Vagina (tissue), 2 donors: Measurements from ENCODE around the gene GREM1. TPM values are rescaled to one million over a fixed set of nuclear protein-coding genes. Genes with fewer than 3 reads are reported as not detected.

Experiments used
- DNase-seq, 2 donors: peaks; one replicate each; pipeline ENCODE4 v3.0.0-alpha.2; 2017; ENCODE audit errors: extremely low spot score in 2 of 2
- H3K27ac ChIP-seq: fragments of 200-600 bp; sonication (generic); one replicate; pipeline ENCODE4 v1.5.1; 2019
- H3K27me3 ChIP-seq: fragments of 200-600 bp; sonication (generic); one replicate; pipeline ENCODE4 v1.5.1; 2019
- H3K36me3 ChIP-seq, 2 donors: fragments of 200-600 bp; sonication (generic); one replicate each; pipeline ENCODE4 v1.5.1; 2017 to 2019
- H3K4me1 ChIP-seq: fragments of 200-600 bp; sonication (generic); one replicate; pipeline ENCODE4 v1.5.1; 2019
- H3K4me3 ChIP-seq, 2 donors: fragments of 200-600 bp; sonication (generic); 1 replicate in 1 of 2; 2 replicates in 1 of 2; pipeline ENCODE4 v1.5.1; 2016 to 2019
- H3K9me3 ChIP-seq: fragments of 200-600 bp; sonication (generic); one replicate; pipeline ENCODE4 v1.5.1; 2019
- POLR2A ChIP-seq, 2 donors: fragments of 450-650 bp; IDR thresholded peaks; one replicate each; pipeline ENCODE4 v1.6.1; 2017; ENCODE audit warnings: antibody characterized with exemption in 2 of 2, mild to moderate bottlenecking in 2 of 2, moderate library complexity in 2 of 2
- POLR2AphosphoS5 ChIP-seq, 2 donors: sonication (generic); formaldehyde crosslinking; IDR thresholded peaks; one replicate each; pipeline ENCODE4 v1.9.0; 2017; ENCODE audit warnings: antibody characterized with exemption in 2 of 2, mild to moderate bottlenecking in 2 of 2, low read depth in 1 of 2; ENCODE audit not compliant: insufficient read depth in 1 of 2
- intact Hi-C: fragments of 100-400 bp; cut with DNase I; formaldehyde crosslinking; loops from one replicate; pipeline ENCODE4 v1.15.1; 2023
- total RNA-seq: library from RNA; depleted of rRNA; stranded (reverse); fragments of >200 nt; gene quantifications from one replicate; pipeline ENCODE4 v1.2.3, GENCODE V29; 2016
- TF ChIP-seq, protein P1 (sequence below), 3 experiments: fragments of 450-650 bp in 2 of 3; fragments of 200-600 bp in 1 of 3; sonication (generic) in 1 of 3; IDR thresholded peaks; one replicate each; pipeline ENCODE4 v1.5.1; 2017 to 2019; ENCODE audit warnings: antibody characterized with exemption in 3 of 3, mild to moderate bottlenecking in 2 of 3, moderate library complexity in 2 of 3

Gene GREM1
- total RNA-seq, 1 donor from 2014 or later, result 122 TPM

- Histone ChIP-seq H3K27me3 (no peaks in the 10 kb centered on the region), H3K9me3 (no peaks in the 10 kb centered on the region), H3K27ac (no peak overlapping the region), H3K36me3 (no peaks in the 10 kb centered on the region), H3K4me3 (no peak overlapping the region), H3K4me1 (no peaks in the 10 kb centered on the region)
- intact Hi-C loops, result no loop called here
- no peak for DNase-seq
- TF ChIP-seq, protein P1, sequence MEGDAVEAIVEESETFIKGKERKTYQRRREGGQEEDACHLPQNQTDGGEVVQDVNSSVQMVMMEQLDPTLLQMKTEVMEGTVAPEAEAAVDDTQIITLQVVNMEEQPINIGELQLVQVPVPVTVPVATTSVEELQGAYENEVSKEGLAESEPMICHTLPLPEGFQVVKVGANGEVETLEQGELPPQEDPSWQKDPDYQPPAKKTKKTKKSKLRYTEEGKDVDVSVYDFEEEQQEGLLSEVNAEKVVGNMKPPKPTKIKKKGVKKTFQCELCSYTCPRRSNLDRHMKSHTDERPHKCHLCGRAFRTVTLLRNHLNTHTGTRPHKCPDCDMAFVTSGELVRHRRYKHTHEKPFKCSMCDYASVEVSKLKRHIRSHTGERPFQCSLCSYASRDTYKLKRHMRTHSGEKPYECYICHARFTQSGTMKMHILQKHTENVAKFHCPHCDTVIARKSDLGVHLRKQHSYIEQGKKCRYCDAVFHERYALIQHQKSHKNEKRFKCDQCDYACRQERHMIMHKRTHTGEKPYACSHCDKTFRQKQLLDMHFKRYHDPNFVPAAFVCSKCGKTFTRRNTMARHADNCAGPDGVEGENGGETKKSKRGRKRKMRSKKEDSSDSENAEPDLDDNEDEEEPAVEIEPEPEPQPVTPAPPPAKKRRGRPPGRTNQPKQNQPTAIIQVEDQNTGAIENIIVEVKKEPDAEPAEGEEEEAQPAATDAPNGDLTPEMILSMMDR (IDR thresholded peaks at IDR 0.05), result no peak
- TF ChIP-seq POLR2A (IDR thresholded peaks at IDR 0.05), result no peak
- TF ChIP-seq POLR2AphosphoS5 (IDR thresholded peaks at IDR 0.05; ENCODE audit: insufficient read depth in 1 of 2, low read depth in 1 of 2), result no peak
Observed at GRCh38 chr15:32786906-32787305, 69.1 kb downstream of the GREM1 start.

- no peaks in the 10 kb centered on the region for H3K9me3 ChIP-seq
- no peak overlapping the region for H3K27ac ChIP-seq
- intact Hi-C loops, result no loop called here
- no peak overlapping the region for H3K4me3 ChIP-seq
- no peaks in the 10 kb centered on the region for H3K36me3 ChIP-seq
- H3K4me1 ChIP-seq, result no peaks in the 10 kb centered on the region
- DNase-seq, result no peak
- TF ChIP-seq, protein P1 (IDR thresholded peaks at IDR 0.05), result no peak
- TF ChIP-seq POLR2A (IDR thresholded peaks at IDR 0.05), result no peak
- no peak for TF ChIP-seq POLR2AphosphoS5 (IDR thresholded peaks at IDR 0.05; ENCODE audit: insufficient read depth in 1 of 2, low read depth in 1 of 2)
- no peaks in the 10 kb centered on the region for H3K27me3 ChIP-seq
Observed at GRCh38 chr15:32787949-32788348, 70.1 kb downstream of the GREM1 start.

DNA sequence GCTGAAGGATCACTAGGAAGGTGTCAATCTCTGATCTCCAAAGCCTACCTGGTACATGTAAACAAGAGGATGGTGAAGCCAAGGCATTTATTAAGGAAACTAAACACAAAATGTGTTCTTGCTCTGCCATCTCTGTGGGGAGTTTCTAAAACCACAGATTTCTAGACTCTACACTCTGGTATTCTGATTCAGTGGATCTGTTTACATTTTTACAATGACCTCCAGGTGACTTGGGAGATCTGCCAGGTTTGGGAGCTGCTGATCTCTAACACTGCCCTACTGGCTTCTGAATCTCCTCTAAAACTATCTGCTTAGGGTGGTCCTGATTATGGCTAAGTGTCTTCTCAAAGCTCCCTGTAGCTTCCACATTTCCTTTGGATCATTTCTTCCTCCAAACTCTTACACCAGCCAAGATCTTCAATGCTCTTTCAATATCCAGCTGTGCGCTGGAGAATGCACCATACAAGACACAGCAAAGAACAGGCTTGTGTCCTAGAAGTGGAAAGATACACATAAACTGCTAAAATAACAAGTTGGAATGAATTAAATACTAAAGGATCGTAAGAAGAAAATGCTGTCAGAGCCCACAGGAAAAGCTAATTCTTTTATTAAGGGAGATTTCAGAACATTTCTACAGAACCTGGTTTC is 72.7 kb downstream of the GREM1 start:
- Histone ChIP-seq H3K36me3 (no peaks in the 10 kb centered on the region), H3K4me1 (no peaks in the 10 kb centered on the region), H3K4me3 (no peak overlapping the region), H3K27me3 (no peaks in the 10 kb centered on the region), H3K9me3 (no peaks in the 10 kb centered on the region), H3K27ac (no peak overlapping the region)
- DNase-seq, result no peak
- intact Hi-C loops, result no loop called here
- TF ChIP-seq POLR2A (IDR thresholded peaks at IDR 0.05), result no peak
- TF ChIP-seq, protein P1 (IDR thresholded peaks at IDR 0.05), result no peak
- no peak for TF ChIP-seq POLR2AphosphoS5 (IDR thresholded peaks at IDR 0.05; ENCODE audit: insufficient read depth in 1 of 2, low read depth in 1 of 2)

DNA sequence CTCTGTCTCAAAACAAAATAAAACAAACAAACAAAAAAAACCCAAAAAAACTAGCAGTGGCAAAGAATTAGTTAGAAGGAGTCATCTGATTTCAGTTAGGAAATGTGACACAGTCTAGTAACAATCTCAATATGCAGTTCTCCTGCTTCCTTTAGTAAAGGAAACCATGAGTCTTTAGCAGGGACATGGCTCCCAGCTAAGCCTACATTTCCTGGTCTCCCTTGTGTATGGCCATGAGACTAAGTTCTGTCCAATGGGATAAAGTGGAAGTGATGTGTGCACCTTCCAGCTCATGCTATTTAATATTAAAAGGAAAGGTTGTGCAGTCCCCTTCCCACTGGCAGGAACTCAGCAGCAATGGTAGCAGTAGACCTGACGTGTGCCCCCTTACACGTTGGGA is 74.6 kb downstream of the GREM1 start:
- intact Hi-C loops, result no loop called here
- no peaks in the 10 kb centered on the region for H3K36me3 ChIP-seq
- TF ChIP-seq POLR2AphosphoS5 (IDR thresholded peaks at IDR 0.05; ENCODE audit: insufficient read depth in 1 of 2, low read depth in 1 of 2) (no peak), POLR2A (IDR thresholded peaks at IDR 0.05) (no peak)
- TF ChIP-seq, protein P1 (IDR thresholded peaks at IDR 0.05), result no peak
- H3K27me3 ChIP-seq, result no peaks in the 10 kb centered on the region
- H3K4me1 ChIP-seq, result no peaks in the 10 kb centered on the region
- no peak for DNase-seq
- no peak overlapping the region for H3K4me3 ChIP-seq
- no peak overlapping the region for H3K27ac ChIP-seq
- H3K9me3 ChIP-seq, result no peaks in the 10 kb centered on the region

Other genes starting within 250 kb of the GREM1 start
- gene GOLGA8N, start 124.5 kb upstream of the GREM1 start, total RNA-seq, result 13.8 TPM
- gene ARHGAP11A, start 102.5 kb upstream of the GREM1 start, total RNA-seq, result 7.4 TPM
- 6.1 TPM for gene SCG5, start 76.3 kb upstream of the GREM1 start, total RNA-seq